T-helper 1 cell treated with Interleukin-12 subunit alpha and Interleukin-12 subunit beta and Interleukin-4 antibody, amounts not matched to agents 30 μg/mL and 1 μg/mL, for 36 hours (primary cell): ENCODE results near the gene TJAP1.

Experiments
- H3K27ac Mint-ChIP-seq: one replicate; pipeline ENCODE4 v1.8.0; 2021; ENCODE audit warnings: mild to moderate bottlenecking, mixed read lengths
- H3K27me3 Mint-ChIP-seq: one replicate; pipeline ENCODE4 v1.8.0; 2021; ENCODE audit warnings: low read depth, mixed read lengths
- H3K36me3 Mint-ChIP-seq: one replicate; pipeline ENCODE4 v1.8.0; 2021; ENCODE audit warnings: low read depth, mixed read lengths
- H3K4me1 Mint-ChIP-seq: one replicate; pipeline ENCODE4 v1.8.0; 2021; ENCODE audit warnings: low read depth, mixed read lengths
- H3K4me3 Mint-ChIP-seq: one replicate; pipeline ENCODE4 v1.8.0; 2021; ENCODE audit warnings: mild to moderate bottlenecking, moderate library complexity, mixed read lengths
- H3K9me3 Mint-ChIP-seq: one replicate; pipeline ENCODE4 v1.8.0; 2021; ENCODE audit warnings: mixed read lengths

TJAP1 gene

DNA sequence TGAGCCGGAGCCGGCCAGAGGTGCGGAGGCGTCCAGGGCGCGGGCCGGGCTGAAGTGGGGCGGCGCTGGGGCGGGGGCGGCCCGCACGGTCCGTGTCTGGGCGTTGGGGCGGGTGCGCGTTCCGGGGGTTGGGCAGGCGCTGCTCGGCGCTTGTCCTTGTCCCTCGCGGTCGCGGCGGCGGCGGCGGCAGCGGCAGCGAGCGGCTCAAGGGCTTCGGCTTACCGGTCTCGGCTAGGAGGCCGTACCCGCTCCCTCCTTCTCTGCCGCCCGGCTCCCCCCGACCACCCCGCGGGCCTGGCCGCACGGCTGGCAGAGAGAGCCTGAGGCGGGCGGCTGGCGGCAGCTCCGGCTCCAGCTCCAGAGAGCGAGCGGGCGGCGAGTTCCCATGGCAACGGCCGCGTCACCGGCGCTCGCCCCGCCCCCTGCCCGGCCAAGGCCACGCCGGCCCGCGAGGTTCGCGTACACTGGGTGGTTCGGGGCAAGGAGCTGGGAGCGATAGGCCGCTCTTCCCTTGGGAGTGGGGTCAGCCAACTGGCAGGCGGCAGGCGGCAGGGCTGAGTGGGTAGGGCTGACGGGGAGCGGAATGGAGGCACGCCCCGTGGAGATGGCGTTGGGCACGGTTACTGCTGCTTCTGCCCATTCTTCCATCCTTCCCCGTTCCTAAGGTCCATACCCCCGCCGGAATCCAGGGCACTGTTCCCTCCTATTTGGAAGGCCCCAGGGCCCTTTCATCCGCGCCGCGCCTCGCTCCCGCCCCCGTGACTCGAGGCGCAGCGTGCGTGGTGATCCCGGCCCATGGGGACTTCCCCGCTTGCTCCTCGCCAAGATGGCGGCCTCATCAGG, 32.8 kb downstream of the TJAP1 start, which contains the start of gene LRRC73:
TSS of gene LRRC73 (minus strand) at position 363 of the 843 bp plus-strand sequence. CDS start 561 bp downstream, outside the sequence.
- Mint-ChIP-seq H3K4me3 (peak within 1 kb of the TSS; percentile 83), H3K27ac (peak within 1 kb of the TSS; percentile 10), H3K9me3 (no peaks in the 10 kb centered on the region), H3K36me3 (peaks cover 31% of the 10 kb centered on the region), H3K27me3 (peaks cover 20% of the 10 kb centered on the region), H3K4me1 (peaks cover 20% of the 10 kb centered on the region)

DNA sequence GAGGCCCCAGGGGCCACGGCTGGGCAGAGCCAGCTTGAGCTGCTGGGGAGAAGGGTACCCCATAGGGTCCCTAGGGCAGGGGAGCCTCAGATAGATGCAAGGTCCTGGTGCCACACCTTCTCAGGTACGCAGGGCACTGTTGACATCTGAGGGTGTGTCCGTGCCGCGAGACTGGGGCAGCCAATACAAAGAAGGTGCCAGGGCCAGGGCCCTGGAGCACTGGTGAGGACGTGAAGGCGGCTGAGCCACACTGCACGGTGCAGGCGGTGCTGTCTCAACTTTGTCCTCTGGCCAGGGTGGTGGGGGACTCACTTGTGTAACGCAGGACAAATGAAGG, 33.4 kb downstream of the TJAP1 start:
- Mint-ChIP-seq H3K4me1 (peaks cover 23% of the 10 kb centered on the region), H3K4me3 (peak overlapping the region; percentile 67), H3K27me3 (peaks cover 20% of the 10 kb centered on the region), H3K9me3 (no peaks in the 10 kb centered on the region), H3K27ac (no peak overlapping the region), H3K36me3 (peaks cover 35% of the 10 kb centered on the region)

DNA sequence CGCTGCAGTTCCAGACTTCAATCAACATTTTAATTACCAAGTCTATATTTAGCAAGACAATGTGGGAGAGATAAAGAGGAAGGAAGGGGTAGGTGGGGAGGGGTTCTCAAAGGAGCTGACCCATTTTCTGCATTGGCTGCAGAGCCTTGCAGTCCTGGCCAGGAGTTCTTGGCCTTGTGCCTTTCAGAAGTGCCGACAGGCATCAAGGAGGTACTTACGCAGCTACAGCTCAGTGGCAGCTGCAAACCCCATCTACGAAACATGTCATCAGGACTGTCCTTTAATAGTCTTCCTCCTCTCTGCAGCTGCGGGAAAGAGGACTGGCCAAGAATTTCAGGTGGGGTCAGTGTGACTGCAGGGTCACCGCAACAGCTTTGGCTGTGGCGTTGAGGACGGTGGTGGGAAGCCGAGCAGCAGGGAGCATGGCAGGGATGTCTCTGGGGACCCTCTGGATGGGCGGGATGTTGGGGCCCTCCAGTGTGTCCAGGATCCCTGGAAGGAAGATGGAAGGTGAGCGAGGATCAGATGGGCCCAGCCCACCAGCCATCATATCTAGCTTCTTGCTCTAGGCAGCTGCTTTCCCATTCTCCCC, 34.5 kb downstream of the TJAP1 start:
- Mint-ChIP-seq H3K4me3 (no peak overlapping the region), H3K9me3 (no peaks in the 10 kb centered on the region), H3K4me1 (peaks cover 29% of the 10 kb centered on the region), H3K36me3 (peaks cover 35% of the 10 kb centered on the region), H3K27me3 (peaks cover 20% of the 10 kb centered on the region), H3K27ac (no peak overlapping the region)

- H3K27ac Mint-ChIP-seq, result no peak overlapping the region
- H3K27me3 Mint-ChIP-seq, result no peaks in the 10 kb centered on the region
- no peak overlapping the region for H3K4me3 Mint-ChIP-seq
- H3K36me3 Mint-ChIP-seq, result peaks cover 35% of the 10 kb centered on the region
- peaks cover 27% of the 10 kb centered on the region for H3K4me1 Mint-ChIP-seq
- H3K9me3 Mint-ChIP-seq, result no peaks in the 10 kb centered on the region
These were observed 38.4 kb downstream of the TJAP1 start for GRCh38 chr6:43515808-43516207.

DNA sequence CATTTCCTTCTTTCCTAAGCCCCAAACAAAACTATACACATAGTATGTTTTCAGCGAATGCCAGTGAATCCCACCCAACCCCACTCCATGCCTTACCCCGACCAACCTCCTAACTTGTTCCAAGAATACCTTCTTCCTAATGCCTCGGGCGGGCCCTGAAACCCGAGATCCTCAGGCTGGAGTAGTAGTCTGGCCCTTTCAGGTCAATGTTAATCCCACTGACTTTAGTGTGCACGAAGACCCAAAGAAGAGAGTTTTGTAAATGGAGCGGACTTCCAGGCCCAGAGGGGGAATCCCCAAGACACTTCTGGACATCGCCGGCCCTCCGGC, 39.0 kb downstream of the TJAP1 start:
- Mint-ChIP-seq H3K4me1 (peaks cover 27% of the 10 kb centered on the region), H3K27ac (no peak overlapping the region), H3K36me3 (peaks cover 36% of the 10 kb centered on the region), H3K27me3 (no peaks in the 10 kb centered on the region), H3K9me3 (no peaks in the 10 kb centered on the region), H3K4me3 (no peak overlapping the region)

DNA sequence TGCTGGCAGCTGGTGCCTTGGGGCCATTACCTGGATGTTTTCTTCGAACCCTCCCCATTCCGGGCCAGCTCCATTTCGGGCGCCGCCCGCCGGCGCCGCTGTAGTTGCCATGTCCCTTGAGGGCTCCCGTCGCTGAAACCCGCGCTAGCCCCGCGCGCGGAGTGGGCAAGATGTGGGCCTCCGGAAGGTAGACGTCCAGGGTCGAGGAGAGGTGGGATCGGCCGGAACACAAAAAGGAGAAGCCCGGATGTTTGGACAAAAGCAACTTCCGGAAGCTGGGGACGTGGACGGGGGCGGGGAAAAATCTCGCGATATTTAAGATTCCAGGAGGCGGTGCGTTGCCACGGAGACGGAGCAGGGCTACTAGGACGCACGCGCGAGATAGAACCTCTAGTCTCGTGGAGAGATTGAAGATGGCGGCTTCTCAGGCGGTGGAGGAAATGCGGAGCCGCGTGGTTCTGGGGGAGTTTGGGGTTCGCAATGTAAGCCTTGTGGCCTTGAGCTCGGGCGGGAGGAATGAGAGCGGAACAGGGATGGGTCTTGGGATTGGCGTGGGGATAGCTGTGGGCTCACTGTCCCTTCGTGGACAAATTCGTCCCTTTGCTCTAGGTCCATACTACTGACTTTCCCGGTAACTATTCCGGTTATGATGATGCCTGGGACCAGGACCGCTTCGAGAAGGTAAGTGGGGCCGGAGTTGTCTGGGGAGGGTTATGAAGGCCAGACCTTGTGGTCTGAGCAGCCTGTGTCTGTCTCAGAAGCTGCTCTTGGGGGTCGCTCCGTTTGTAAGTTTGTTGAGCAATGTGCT, 39.5 kb downstream of the TJAP1 start, which contains the start of the genes POLR1C and YIPF3:
TSS of gene POLR1C (plus strand) at position 393 of the 808 bp plus-strand sequence. CDS start at position 414, 21 bp downstream.
TSS of gene YIPF3 (minus strand) at position 230 of the 808 bp plus-strand sequence. CDS start at position 111, 119 bp downstream.
- H3K27ac Mint-ChIP-seq, result no peak within 1 kb of the TSS
- no peaks in the 10 kb centered on the region for H3K9me3 Mint-ChIP-seq
- no peak within 1 kb of the TSS for H3K4me3 Mint-ChIP-seq
- H3K36me3 Mint-ChIP-seq, result peaks cover 32% of the 10 kb centered on the region
- H3K27me3 Mint-ChIP-seq, result no peaks in the 10 kb centered on the region
- H3K4me1 Mint-ChIP-seq, result peaks cover 25% of the 10 kb centered on the region

DNA sequence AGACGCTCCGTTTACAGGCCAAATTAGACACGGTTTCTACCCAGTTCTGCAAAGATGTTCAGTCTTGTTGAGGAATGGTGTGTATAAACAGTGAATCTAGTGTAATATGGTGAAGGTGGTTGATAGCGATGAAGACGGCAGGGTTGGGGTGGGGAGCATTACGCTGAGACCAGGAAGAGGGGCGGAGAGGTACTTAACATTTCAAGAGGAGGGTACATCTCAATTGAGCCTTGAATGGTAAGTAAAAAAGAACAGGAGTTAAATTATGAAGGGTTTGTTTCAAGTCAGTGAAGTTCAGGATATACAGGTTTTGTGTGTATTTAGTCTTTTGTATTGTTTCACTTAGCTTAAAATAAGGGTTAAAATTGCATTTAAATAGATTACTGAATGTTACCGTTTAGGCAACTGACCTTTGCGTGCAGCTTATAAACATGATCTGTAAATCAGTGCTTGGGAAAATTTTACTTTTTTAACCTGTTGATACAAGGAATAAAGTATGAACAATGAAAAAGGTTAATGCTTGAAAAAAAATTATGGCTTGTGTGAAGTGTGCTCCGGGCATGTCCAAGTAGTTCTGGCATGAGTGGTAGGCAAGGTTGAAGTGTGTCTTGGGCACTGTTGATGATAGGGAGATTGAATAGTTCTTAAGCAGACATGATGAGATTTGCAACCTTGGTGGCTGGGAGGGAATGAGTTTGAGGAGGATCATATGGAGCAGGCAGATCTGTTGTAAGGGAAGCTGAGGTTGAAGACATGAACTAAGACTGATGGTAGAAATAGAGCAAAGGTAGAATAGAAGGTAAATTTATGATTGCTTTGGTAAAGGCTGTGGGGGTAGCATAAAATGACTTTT, 40.4 kb downstream of the TJAP1 start:
- no peaks in the 10 kb centered on the region for H3K27me3 Mint-ChIP-seq
- no peak overlapping the region for H3K4me3 Mint-ChIP-seq
- peaks cover 25% of the 10 kb centered on the region for H3K4me1 Mint-ChIP-seq
- H3K36me3 Mint-ChIP-seq, result peaks cover 30% of the 10 kb centered on the region
- H3K27ac Mint-ChIP-seq, result no peak overlapping the region
- H3K9me3 Mint-ChIP-seq, result no peaks in the 10 kb centered on the region

DNA sequence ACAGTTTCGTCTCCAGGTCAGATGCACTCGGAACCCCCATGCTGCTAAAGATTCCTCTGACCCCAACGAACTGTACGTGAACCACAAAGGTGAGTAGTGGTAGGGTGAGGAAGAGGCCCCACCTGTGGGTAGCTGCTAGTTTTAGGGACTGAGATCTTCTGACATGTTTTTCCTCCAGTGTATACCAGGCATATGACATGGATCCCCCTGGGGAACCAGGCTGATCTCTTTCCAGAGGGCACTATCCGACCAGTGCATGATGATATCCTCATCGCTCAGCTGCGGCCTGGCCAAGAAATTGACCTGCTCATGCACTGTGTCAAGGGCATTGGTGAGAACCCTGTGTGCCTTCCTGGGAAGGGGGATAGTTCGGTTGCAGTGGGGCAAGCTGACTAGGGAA, 42.7 kb downstream of the TJAP1 start:
- H3K27me3 Mint-ChIP-seq, result no peaks in the 10 kb centered on the region
- peaks cover 32% of the 10 kb centered on the region for H3K36me3 Mint-ChIP-seq
- H3K4me1 Mint-ChIP-seq, result peaks cover 16% of the 10 kb centered on the region
- no peak overlapping the region for H3K4me3 Mint-ChIP-seq
- no peak overlapping the region for H3K27ac Mint-ChIP-seq
- no peaks in the 10 kb centered on the region for H3K9me3 Mint-ChIP-seq

- Mint-ChIP-seq H3K36me3 (peaks cover 34% of the 10 kb centered on the region), H3K9me3 (no peaks in the 10 kb centered on the region), H3K4me3 (no peak overlapping the region), H3K27ac (no peak overlapping the region), H3K4me1 (peaks cover 6% of the 10 kb centered on the region), H3K27me3 (no peaks in the 10 kb centered on the region)
These were observed 44.5 kb downstream of the TJAP1 start for GRCh38 chr6:43521836-43522235.

GRCh38 chr6:43522547-43523261, 45.3 kb downstream of the TJAP1 start:
- no peak overlapping the region for H3K27ac Mint-ChIP-seq
- H3K4me1 Mint-ChIP-seq, result peaks cover 6% of the 10 kb centered on the region
- H3K9me3 Mint-ChIP-seq, result no peaks in the 10 kb centered on the region
- H3K36me3 Mint-ChIP-seq, result peaks cover 42% of the 10 kb centered on the region
- H3K27me3 Mint-ChIP-seq, result no peaks in the 10 kb centered on the region
- H3K4me3 Mint-ChIP-seq, result no peak overlapping the region

GRCh38 chr6:43523284-43523683, 45.9 kb downstream of the TJAP1 start:
- Mint-ChIP-seq H3K27me3 (no peaks in the 10 kb centered on the region), H3K4me3 (no peak overlapping the region), H3K27ac (no peak overlapping the region), H3K36me3 (peaks cover 43% of the 10 kb centered on the region), H3K4me1 (peaks cover 6% of the 10 kb centered on the region), H3K9me3 (no peaks in the 10 kb centered on the region)

- Mint-ChIP-seq H3K4me1 (peaks cover 6% of the 10 kb centered on the region), H3K27me3 (no peaks in the 10 kb centered on the region), H3K36me3 (peaks cover 43% of the 10 kb centered on the region), H3K27ac (no peak overlapping the region), H3K9me3 (no peaks in the 10 kb centered on the region), H3K4me3 (no peak overlapping the region)
These were observed 47.2 kb downstream of the TJAP1 start for GRCh38 chr6:43524483-43524961.

- no peaks in the 10 kb centered on the region for H3K27me3 Mint-ChIP-seq
- peaks cover 1% of the 10 kb centered on the region for H3K4me1 Mint-ChIP-seq
- no peak overlapping the region for H3K4me3 Mint-ChIP-seq
- no peak overlapping the region for H3K27ac Mint-ChIP-seq
- H3K9me3 Mint-ChIP-seq, result no peaks in the 10 kb centered on the region
- H3K36me3 Mint-ChIP-seq, result peaks cover 28% of the 10 kb centered on the region
These were observed 54.8 kb downstream of the TJAP1 start for GRCh38 chr6:43532201-43532600.
